ENCODE results near the gene TC2N.

DNA sequence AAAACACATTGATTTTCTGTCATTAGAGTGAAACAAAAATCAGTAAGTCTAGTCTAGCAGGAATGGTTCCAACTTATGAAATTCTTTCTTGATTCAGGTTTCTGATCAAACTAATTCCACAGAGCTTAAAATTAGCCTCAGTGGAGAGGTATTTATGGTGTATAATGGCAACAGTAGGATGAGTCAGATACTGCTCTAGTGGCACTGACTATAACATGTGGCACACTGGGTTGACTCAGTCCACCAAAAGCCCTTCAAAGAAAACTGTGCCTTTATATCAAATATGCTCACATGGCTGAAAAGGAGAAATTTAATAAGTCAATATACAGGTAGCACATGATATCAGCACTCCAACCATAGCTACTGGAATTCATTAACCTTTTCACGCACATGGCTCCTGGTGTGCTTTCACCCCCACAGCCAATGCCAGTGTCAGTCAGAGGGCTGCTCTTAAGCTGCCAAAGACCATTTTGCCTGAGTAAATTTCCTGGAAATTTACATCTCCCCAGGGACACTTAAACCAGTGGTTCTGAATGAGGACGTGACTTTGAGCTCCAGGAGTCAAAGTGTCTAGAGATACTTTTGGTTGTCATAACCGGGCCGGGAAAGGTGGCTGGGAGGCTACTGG lies 113.7 kb downstream of the TC2N start:
- no peak for TF ChIP-seq YY1 (IDR thresholded peaks at IDR 0.05; ENCODE audit: insufficient read depth, insufficient read length)
- no peak for TF ChIP-seq ZNF274 (IDR thresholded peaks at IDR 0.05; ENCODE audit: low read depth, low read length)
